Liver (tissue), 9 donors: ENCODE results near the gene SMCO3. TPM values are rescaled to one million over a fixed set of nuclear protein-coding genes. Genes with fewer than 3 reads are reported as not detected.

Experiments
- DNase-seq: peaks from one replicate; pipeline ENCODE4 v3.0.0-alpha.2; 2017; ENCODE audit warnings: low spot score
- H3K27ac ChIP-seq, 2 donors: one replicate each; pipeline ENCODE4 v1.7.0; 2013; ENCODE audit warnings: inconsistent platforms in 2 of 2, low read length in 2 of 2, control low read depth in 1 of 2, low read depth in 1 of 2, mild to moderate bottlenecking in 1 of 2
- H3K27me3 ChIP-seq, 4 donors: one replicate each; pipeline versions ENCODE4 v1.6.1 to v1.7.0; 2013; ENCODE audit warnings: low read length in 3 of 4, inconsistent platforms in 1 of 4, mild to moderate bottlenecking in 1 of 4, moderate library complexity in 1 of 4; ENCODE audit not compliant: control insufficient read depth in 4 of 4, insufficient read depth in 4 of 4
- H3K36me3 ChIP-seq, 4 donors: one replicate each; pipeline versions ENCODE4 v1.6.1 to v1.7.0; 2013; ENCODE audit warnings: low read length in 3 of 4, mild to moderate bottlenecking in 3 of 4, low read depth in 1 of 4, moderate library complexity in 1 of 4; ENCODE audit not compliant: control insufficient read depth in 4 of 4, insufficient read depth in 3 of 4
- H3K4me1 ChIP-seq, 4 donors: one replicate each; pipeline versions ENCODE4 v1.6.1 to v1.7.0; 2013; ENCODE audit warnings: low read length in 3 of 4, mild to moderate bottlenecking in 3 of 4, moderate library complexity in 1 of 4; ENCODE audit not compliant: control insufficient read depth in 4 of 4, insufficient read depth in 4 of 4
- H3K4me3 ChIP-seq, 3 donors: one replicate each; pipeline versions ENCODE4 v1.6.1 to v1.7.0; 2013; ENCODE audit warnings: low read length in 3 of 3, control low read depth in 1 of 3, low read depth in 1 of 3, mild to moderate bottlenecking in 1 of 3
- H3K9ac ChIP-seq, 2 donors: one replicate each; pipeline ENCODE4 v1.7.0; 2013; ENCODE audit warnings: low read length in 2 of 2, mild to moderate bottlenecking in 2 of 2, moderate library complexity in 2 of 2, control low read depth in 1 of 2, low read depth in 1 of 2
- H3K9me3 ChIP-seq, 4 donors: one replicate each; pipeline versions ENCODE4 v1.6.1 to v1.7.0; 2013; ENCODE audit warnings: low read length in 3 of 4; ENCODE audit not compliant: control insufficient read depth in 4 of 4
- EGR1 ChIP-seq, 2 donors: IDR thresholded peaks; 2 replicates each; pipeline ENCODE4 v1.6.1; 2016 to 2018; ENCODE audit warnings: antibody characterized with exemption in 2 of 2, low read depth in 2 of 2
- FOXA1 ChIP-seq: IDR thresholded peaks from 2 replicates; pipeline ENCODE4 v1.6.1; 2016; ENCODE audit warnings: antibody characterized with exemption
- FOXA2 ChIP-seq: IDR thresholded peaks from 2 replicates; pipeline ENCODE4 v1.6.1; 2016; ENCODE audit warnings: antibody characterized with exemption
- GABPA ChIP-seq, 2 donors: IDR thresholded peaks in 1 of 2; conservative IDR thresholded peaks in 1 of 2; 2 replicates each; pipeline ENCODE4 v1.6.1; 2016; ENCODE audit warnings: antibody characterized with exemption in 2 of 2, mild to moderate bottlenecking in 1 of 2, moderate library complexity in 1 of 2
- HNF4A ChIP-seq, 2 donors: conservative IDR thresholded peaks; 2 replicates each; pipeline ENCODE4 v1.6.1; 2016; ENCODE audit warnings: antibody characterized with exemption in 2 of 2, mild to moderate bottlenecking in 2 of 2
- HNF4G ChIP-seq: IDR thresholded peaks from 2 replicates; pipeline ENCODE4 v1.6.1; 2016; ENCODE audit warnings: antibody characterized with exemption
- JUND ChIP-seq, 2 donors: IDR thresholded peaks; 2 replicates each; pipeline ENCODE4 v1.6.1; 2016; ENCODE audit warnings: antibody characterized with exemption in 2 of 2
- MAX ChIP-seq: IDR thresholded peaks from 2 replicates; pipeline ENCODE4 v1.6.1; 2016; ENCODE audit warnings: antibody characterized with exemption
- NR2F2 ChIP-seq: IDR thresholded peaks from 2 replicates; pipeline ENCODE4 v1.6.1; 2016; ENCODE audit warnings: antibody characterized with exemption
- RAD21 ChIP-seq, 2 donors: IDR thresholded peaks; 2 replicates each; pipeline ENCODE4 v1.6.1; 2016; ENCODE audit warnings: antibody characterized with exemption in 2 of 2, mild to moderate bottlenecking in 2 of 2
- RXRA ChIP-seq, 2 donors: IDR thresholded peaks; 2 replicates each; pipeline ENCODE4 v1.6.1; 2017 to 2018; ENCODE audit warnings: antibody characterized with exemption in 2 of 2, mild to moderate bottlenecking in 1 of 2
- SP1 ChIP-seq: IDR thresholded peaks from 2 replicates; pipeline ENCODE4 v1.6.1; 2018; ENCODE audit warnings: antibody characterized with exemption, mild to moderate bottlenecking
- TAF1 ChIP-seq: conservative IDR thresholded peaks from 2 replicates; pipeline ENCODE4 v1.6.1; 2016; ENCODE audit warnings: antibody characterized with exemption, mild to moderate bottlenecking
- YY1 ChIP-seq: IDR thresholded peaks from 2 replicates; pipeline ENCODE4 v1.6.1; 2016; ENCODE audit warnings: antibody characterized with exemption, mild to moderate bottlenecking
- ZBTB33 ChIP-seq: IDR thresholded peaks from 2 replicates; pipeline ENCODE4 v1.6.1; 2016; ENCODE audit warnings: antibody characterized with exemption
- WGBS: extraction: QIAGEN DNeasy Blood & Tissue Kit; methylation state at CpG from one replicate; pipeline ENCODE4 v1.1.7; 2013; 5-methylcytosine and 5-hydroxymethylcytosine counted together
- polyA plus RNA-seq, 2 donors: library from polyadenylated mRNA; stranded (reverse) in 1 of 2; unstranded in 1 of 2; fragments of 200-250 nt in 1 of 2; fragments of >200 nt in 1 of 2; fragmentation: Nextera tagmentation in 1 of 2; extraction: Ambion mirVana in 1 of 2; gene quantifications; one replicate each; pipeline versions ENCODE4 v1.2.1 to v1.2.3, GENCODE V29; 2013 to 2015
- total RNA-seq, 2 donors: library from RNA; depleted of rRNA; stranded (reverse); fragments of >200 nt; gene quantifications; one replicate each; pipeline ENCODE4 v1.2.3, GENCODE V29; 2014
- TF ChIP-seq, protein P1 (sequence below): IDR thresholded peaks from 2 replicates; pipeline ENCODE4 v1.6.1; 2016; ENCODE audit warnings: antibody characterized with exemption, mild to moderate bottlenecking
- TF ChIP-seq, protein P2 (sequence below): IDR thresholded peaks from 2 replicates; pipeline ENCODE4 v1.6.1; 2016; ENCODE audit warnings: antibody characterized with exemption
- TF ChIP-seq, protein P3 (sequence below): fragments of 150-350 bp; IDR thresholded peaks from 2 replicates; pipeline ENCODE4 v1.5.1; 2017; ENCODE audit warnings: improper control_type of control experiment, low read depth, low read length; ENCODE audit not compliant: missing input control
- donor health status: healthy.
- donor health status: healthy.
- donor health status: healthy.
- donor health status: healthy.
- donor health status: healthy.

The SMCO3 gene
- total and polyA plus RNA-seq, 4 donors = 0.17 to 0.93 (median 0.56) TPM

GRCh38 chr12:14770496-14771461 lies 43.2 kb downstream of the SMCO3 start:
- TF ChIP-seq RAD21 (IDR thresholded peaks at IDR 0.05) (peak in 1 of 2 donors; percentile 19), FOXA1 (peak; percentile 53), GABPA (IDR thresholded peaks at IDR 0.05 in 1 of 2, conservative IDR thresholded peaks at IDR 0.05 in 1 of 2) (peak; percentile 7 to 32), SP1 (peak; percentile 90), MAX (peak; percentile 52), EGR1 (IDR thresholded peaks at IDR 0.05; ENCODE audit: low read depth in 2 of 2) (no peak), YY1 (peak; percentile 76), HNF4A (conservative IDR thresholded peaks at IDR 0.05) (peak; percentile 30 to 44), NR2F2 (no peak), HNF4G (no peak), TAF1 (peak; percentile 99), ZBTB33 (peak; percentile 94), FOXA2 (peak; percentile 30), RXRA (IDR thresholded peaks at IDR 0.05) (peak in 1 of 2 donors; percentile 79), JUND (IDR thresholded peaks at IDR 0.05) (peak; percentile 47 to 54)
- TF ChIP-seq, protein P1, sequence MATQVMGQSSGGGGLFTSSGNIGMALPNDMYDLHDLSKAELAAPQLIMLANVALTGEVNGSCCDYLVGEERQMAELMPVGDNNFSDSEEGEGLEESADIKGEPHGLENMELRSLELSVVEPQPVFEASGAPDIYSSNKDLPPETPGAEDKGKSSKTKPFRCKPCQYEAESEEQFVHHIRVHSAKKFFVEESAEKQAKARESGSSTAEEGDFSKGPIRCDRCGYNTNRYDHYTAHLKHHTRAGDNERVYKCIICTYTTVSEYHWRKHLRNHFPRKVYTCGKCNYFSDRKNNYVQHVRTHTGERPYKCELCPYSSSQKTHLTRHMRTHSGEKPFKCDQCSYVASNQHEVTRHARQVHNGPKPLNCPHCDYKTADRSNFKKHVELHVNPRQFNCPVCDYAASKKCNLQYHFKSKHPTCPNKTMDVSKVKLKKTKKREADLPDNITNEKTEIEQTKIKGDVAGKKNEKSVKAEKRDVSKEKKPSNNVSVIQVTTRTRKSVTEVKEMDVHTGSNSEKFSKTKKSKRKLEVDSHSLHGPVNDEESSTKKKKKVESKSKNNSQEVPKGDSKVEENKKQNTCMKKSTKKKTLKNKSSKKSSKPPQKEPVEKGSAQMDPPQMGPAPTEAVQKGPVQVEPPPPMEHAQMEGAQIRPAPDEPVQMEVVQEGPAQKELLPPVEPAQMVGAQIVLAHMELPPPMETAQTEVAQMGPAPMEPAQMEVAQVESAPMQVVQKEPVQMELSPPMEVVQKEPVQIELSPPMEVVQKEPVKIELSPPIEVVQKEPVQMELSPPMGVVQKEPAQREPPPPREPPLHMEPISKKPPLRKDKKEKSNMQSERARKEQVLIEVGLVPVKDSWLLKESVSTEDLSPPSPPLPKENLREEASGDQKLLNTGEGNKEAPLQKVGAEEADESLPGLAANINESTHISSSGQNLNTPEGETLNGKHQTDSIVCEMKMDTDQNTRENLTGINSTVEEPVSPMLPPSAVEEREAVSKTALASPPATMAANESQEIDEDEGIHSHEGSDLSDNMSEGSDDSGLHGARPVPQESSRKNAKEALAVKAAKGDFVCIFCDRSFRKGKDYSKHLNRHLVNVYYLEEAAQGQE = peak; percentile 95
- TF ChIP-seq, protein P2, sequence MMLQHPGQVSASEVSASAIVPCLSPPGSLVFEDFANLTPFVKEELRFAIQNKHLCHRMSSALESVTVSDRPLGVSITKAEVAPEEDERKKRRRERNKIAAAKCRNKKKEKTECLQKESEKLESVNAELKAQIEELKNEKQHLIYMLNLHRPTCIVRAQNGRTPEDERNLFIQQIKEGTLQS = peak; percentile 40
- TF ChIP-seq, protein P3, sequence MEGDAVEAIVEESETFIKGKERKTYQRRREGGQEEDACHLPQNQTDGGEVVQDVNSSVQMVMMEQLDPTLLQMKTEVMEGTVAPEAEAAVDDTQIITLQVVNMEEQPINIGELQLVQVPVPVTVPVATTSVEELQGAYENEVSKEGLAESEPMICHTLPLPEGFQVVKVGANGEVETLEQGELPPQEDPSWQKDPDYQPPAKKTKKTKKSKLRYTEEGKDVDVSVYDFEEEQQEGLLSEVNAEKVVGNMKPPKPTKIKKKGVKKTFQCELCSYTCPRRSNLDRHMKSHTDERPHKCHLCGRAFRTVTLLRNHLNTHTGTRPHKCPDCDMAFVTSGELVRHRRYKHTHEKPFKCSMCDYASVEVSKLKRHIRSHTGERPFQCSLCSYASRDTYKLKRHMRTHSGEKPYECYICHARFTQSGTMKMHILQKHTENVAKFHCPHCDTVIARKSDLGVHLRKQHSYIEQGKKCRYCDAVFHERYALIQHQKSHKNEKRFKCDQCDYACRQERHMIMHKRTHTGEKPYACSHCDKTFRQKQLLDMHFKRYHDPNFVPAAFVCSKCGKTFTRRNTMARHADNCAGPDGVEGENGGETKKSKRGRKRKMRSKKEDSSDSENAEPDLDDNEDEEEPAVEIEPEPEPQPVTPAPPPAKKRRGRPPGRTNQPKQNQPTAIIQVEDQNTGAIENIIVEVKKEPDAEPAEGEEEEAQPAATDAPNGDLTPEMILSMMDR = no peak
- under 1% methylated on average over 56 of the region's 56 CpGs for WGBS
- peak; percentile 92 for DNase-seq
- Histone ChIP-seq H3K4me3 (peak overlapping the region; percentile 69 to 98 (median 83)), H3K27me3 (no peaks in the 10 kb centered on the region), H3K9me3 (no peaks in the 10 kb centered on the region), H3K4me1 (peaks cover 3 to 31% (median 15%) of the 10 kb centered on the region in 4 donors), H3K27ac (peak overlapping the region; percentile 95), H3K9ac (peak overlapping the region; percentile 79 to 93), H3K36me3 (peaks cover 0 to 2% (median 0%) of the 10 kb centered on the region in 4 donors)
